Psoas muscle (tissue), 8 donors: ENCODE data around the gene MYRFL. TPM values are rescaled to one million over a fixed set of nuclear protein-coding genes. Genes with fewer than 3 reads are reported as not detected.
"Not testable (repeated sequence)": the region's sequence is repeated elsewhere in the genome, so short reads cannot be mapped to it uniquely, and the experiment has no call there.

Experiments used
- ATAC-seq, 4 donors: fragments of 200-7000 bp; cut with Tn5 transposase; one replicate each; pipeline ENCODE4 v1.9.1; 2020; ENCODE audit warnings: moderate library complexity in 3 of 4, mild to moderate bottlenecking in 2 of 4
- DNase-seq, 2 donors: peaks; one replicate each; pipeline ENCODE4 v3.0.0-alpha.2; 2020
- H3K27ac ChIP-seq: fragments of 200-600 bp; one replicate; pipeline ENCODE4 v1.8.0; 2022
- H3K27me3 ChIP-seq, 3 donors: fragments of 200-600 bp in 1 of 3; one replicate each; pipeline versions ENCODE4 v1.6.1 to v1.8.0; 2013 to 2022; ENCODE audit warnings: low read length in 2 of 3, mild to moderate bottlenecking in 2 of 3, moderate library complexity in 1 of 3; ENCODE audit not compliant: insufficient read depth in 3 of 3
- H3K36me3 ChIP-seq, 2 donors: fragments of 200-600 bp in 1 of 2; one replicate each; pipeline versions ENCODE4 v1.6.1 to v1.8.0; 2013 to 2022; ENCODE audit warnings: low read depth in 1 of 2, mild to moderate bottlenecking in 1 of 2, moderate library complexity in 1 of 2; ENCODE audit not compliant: insufficient read depth in 1 of 2
- H3K4me1 ChIP-seq: fragments of 200-600 bp; one replicate; pipeline ENCODE4 v1.8.0; 2022
- H3K4me3 ChIP-seq: fragments of 200-600 bp; one replicate; pipeline ENCODE4 v1.8.0; 2022; ENCODE audit warnings: mild to moderate bottlenecking
- H3K9me3 ChIP-seq: fragments of 200-600 bp; one replicate; pipeline ENCODE4 v1.8.0; 2022
- CTCF ChIP-seq: fragments of 200-600 bp; IDR thresholded peaks from one replicate; pipeline ENCODE4 v1.8.0; 2022; ENCODE audit warnings: antibody characterized with exemption
- WGBS, 3 donors: extraction: QIAGEN DNeasy Blood & Tissue Kit; methylation state at CpG; one replicate each; pipeline versions ENCODE4 v1.1.6 to v1.1.7; 2013; 5-methylcytosine and 5-hydroxymethylcytosine counted together
- intact Hi-C, 2 donors: fragments of 100-400 bp; cut with DNase I; formaldehyde crosslinking; loops; one replicate each; pipeline versions ENCODE4 v1.11.0 to v1.14.2; 2022
- long read RNA-seq, 2 donors: library from polyadenylated mRNA; unstranded; transcript quantifications; one replicate each; pipeline ENCODE4 v2.0.0, GENCODE V29; 2021
- polyA plus RNA-seq, 3 donors: library from polyadenylated mRNA; stranded (reverse); fragments of 200-250 nt; gene quantifications; one replicate each; pipeline ENCODE4 v1.2.3, GENCODE V29; 2013
- total RNA-seq, 4 donors: library from RNA; stranded (reverse); fragmentation: NEBNext Ultra II Directional in 2 of 4; extraction: Animal tissue kit (Norgen Biotek cat#: 25700) in 2 of 4; gene quantifications; one replicate each; pipeline versions ENCODE4 v1.2.1 to v1.2.4, GENCODE V29; 2021 to 2023
- donor health status: healthy with polysubstance abuse.
- donor health status: DM: no; HTN: no; CAD: no; lungs with moderate emphysema.
- donor health status: Bipolar disorder and iron deficiency.
- donor health status: healthy.
- donor health status: DM: yes; HTN: yes; CAD: no.
- donor health status: DM: no; HTN: no; CAD: no.
- donor health status: DM: no; HTN: no; CAD: no.
- donor health status: DM: yes; HTN: yes; CAD: no.

MYRFL gene
- total RNA-seq (under 1 TPM in 1 of 4 donors, not detected in 3; 0.18 TPM), polyA plus RNA-seq (under 1 TPM; 0.06 to 0.12 (median 0.08) TPM)
- long read RNA-seq, donor 1 = 0 reads
- long read RNA-seq, donor 2 = 0 reads

- no peak within 1 kb of the TSS for H3K27ac ChIP-seq
- no peaks in the 10 kb centered on the region for H3K36me3 ChIP-seq
- H3K27me3 ChIP-seq = no peaks in the 10 kb centered on the region
- H3K4me1 ChIP-seq = no peaks in the 10 kb centered on the region
- ATAC-seq (no peak), DNase-seq (no peak)
- no peak for TF ChIP-seq CTCF
- H3K9me3 ChIP-seq = no peaks in the 10 kb centered on the region
- intact Hi-C loops = no loop called here
- WGBS, 3 donors = 84 to 86% (median 86%) methylated on average over 5 of the region's 5 CpGs
- H3K4me3 ChIP-seq = no peak within 1 kb of the TSS
Measured at GRCh38 chr12:69824966-69825560, at the start of gene MYRFL. MYRFL (plus strand) TSS chr12:69825227; CDS start chr12:69825518, 291 bp downstream.

GRCh38 chr12:69779928-69780327, 45.1 kb upstream of the MYRFL start:
- H3K27ac ChIP-seq = no peak overlapping the region
- ATAC-seq = no peak
- H3K4me1 ChIP-seq = no peaks in the 10 kb centered on the region
- WGBS, 3 donors = 57 to 65% (median 64%) methylated on average over 7 of the region's 7 CpGs
- H3K36me3 ChIP-seq = peaks cover 0 to 3% of the 10 kb centered on the region in 2 donors
- intact Hi-C loops = no loop called here
- DNase-seq = no peak
- H3K27me3 ChIP-seq = no peaks in the 10 kb centered on the region
- TF ChIP-seq CTCF = no peak
- no peaks in the 10 kb centered on the region for H3K9me3 ChIP-seq
- H3K4me3 ChIP-seq = no peak overlapping the region

GRCh38 chr12:69783365-69783764, 41.7 kb upstream of the MYRFL start:
- ATAC-seq = no peak
- peaks cover 0 to 18% of the 10 kb centered on the region in 2 donors for H3K36me3 ChIP-seq
- H3K4me3 ChIP-seq = no peak overlapping the region
- H3K27me3 ChIP-seq = no peaks in the 10 kb centered on the region
- WGBS, 3 donors = 88 to 91% (median 90%) methylated on average over 6 of the region's 6 CpGs
- H3K9me3 ChIP-seq = no peaks in the 10 kb centered on the region
- no peak for TF ChIP-seq CTCF
- no peak overlapping the region for H3K27ac ChIP-seq
- intact Hi-C loops = no loop called here
- no peak for DNase-seq
- no peaks in the 10 kb centered on the region for H3K4me1 ChIP-seq

- no peaks in the 10 kb centered on the region for H3K27me3 ChIP-seq
- intact Hi-C loops = no loop called here
- no peaks in the 10 kb centered on the region for H3K4me1 ChIP-seq
- ATAC-seq = no peak
- H3K36me3 ChIP-seq = peaks cover 0 to 18% of the 10 kb centered on the region in 2 donors
- H3K4me3 ChIP-seq = no peak overlapping the region
- DNase-seq = no peak
- peaks cover 23% of the 10 kb centered on the region for H3K9me3 ChIP-seq
- H3K27ac ChIP-seq = no peak overlapping the region
- TF ChIP-seq CTCF = no peak
Measured at GRCh38 chr12:69789351-69789750, 35.7 kb upstream of the MYRFL start.

GRCh38 chr12:69792533-69792932, 32.5 kb upstream of the MYRFL start:
- ATAC-seq (no peak), DNase-seq (no peak)
- 96 to 97% (median 96%) methylated on average over 2 of the region's 2 CpGs for WGBS, 3 donors
- Histone ChIP-seq H3K27me3 (no peaks in the 10 kb centered on the region), H3K36me3 (peaks cover 3 to 23% of the 10 kb centered on the region in 2 donors), H3K9me3 (peaks cover 23% of the 10 kb centered on the region), H3K27ac (no peak overlapping the region), H3K4me1 (no peaks in the 10 kb centered on the region), H3K4me3 (no peak overlapping the region)
- intact Hi-C loops = no loop called here
- no peak for TF ChIP-seq CTCF

GRCh38 chr12:69807101-69807897, 17.7 kb upstream of the MYRFL start:
- DNase-seq, H3K9me3 ChIP-seq, H3K27ac ChIP-seq, H3K36me3 ChIP-seq, H3K4me1 ChIP-seq, intact Hi-C loops, H3K27me3 ChIP-seq, H3K4me3 ChIP-seq, ATAC-seq: not testable (repeated sequence)
- 96 to 99% (median 96%) methylated on average over 41 to 62 of the region's 62 CpGs for WGBS, 3 donors
